OCI-M1 (cell line): ENCODE results near the gene LGALS1.
"Not testable (repeated sequence)": the region's sequence is repeated elsewhere in the genome, so short reads cannot be mapped to it uniquely, and the experiment has no call there.

Experiments
- DNase-seq: peaks from one replicate; lab custom pipeline; 2025; lab: John Stamatoyannopoulos, UW

LGALS1 gene

DNA sequence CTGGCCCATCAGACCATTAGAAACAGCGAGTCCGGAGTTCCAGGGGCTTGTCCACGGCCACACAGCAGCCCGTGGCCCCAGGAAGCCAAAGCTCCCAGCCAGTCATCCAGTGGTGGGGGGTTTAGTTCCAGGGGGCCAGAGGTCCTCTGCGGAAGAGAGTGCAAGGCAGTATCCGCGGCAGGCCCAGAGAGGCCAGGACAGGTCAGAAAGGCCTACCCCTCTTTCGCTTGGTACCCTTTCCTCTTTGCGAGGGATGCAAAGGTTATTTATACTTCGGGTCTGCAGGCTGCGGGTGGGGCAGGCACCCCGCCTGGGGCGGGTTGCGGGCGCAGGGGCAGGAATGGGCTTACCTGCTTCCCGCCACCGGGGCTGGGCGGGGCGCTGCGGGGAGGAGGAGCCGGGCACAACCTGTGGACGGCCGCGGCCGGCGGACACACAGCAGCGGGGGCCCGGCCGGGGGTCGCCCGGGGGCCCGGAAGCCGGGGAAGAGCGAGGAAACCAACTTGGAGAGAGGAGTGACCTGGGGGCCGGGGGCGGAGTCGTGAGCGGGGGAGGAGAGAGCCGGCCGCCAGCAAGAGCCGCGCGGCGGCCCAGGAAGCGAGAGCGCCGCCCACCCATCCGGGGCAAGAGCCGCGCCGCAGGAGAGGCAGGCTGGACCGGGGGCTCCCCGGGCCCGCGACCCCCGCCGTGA, 36.2 kb upstream of the LGALS1 start, which contains the start of gene SH3BP1:
SH3BP1 (plus strand) TSS at position 600 of the 691 bp plus-strand sequence. CDS start 119 bp downstream, outside the sequence.
- peak; percentile 39 for DNase-seq

DNA sequence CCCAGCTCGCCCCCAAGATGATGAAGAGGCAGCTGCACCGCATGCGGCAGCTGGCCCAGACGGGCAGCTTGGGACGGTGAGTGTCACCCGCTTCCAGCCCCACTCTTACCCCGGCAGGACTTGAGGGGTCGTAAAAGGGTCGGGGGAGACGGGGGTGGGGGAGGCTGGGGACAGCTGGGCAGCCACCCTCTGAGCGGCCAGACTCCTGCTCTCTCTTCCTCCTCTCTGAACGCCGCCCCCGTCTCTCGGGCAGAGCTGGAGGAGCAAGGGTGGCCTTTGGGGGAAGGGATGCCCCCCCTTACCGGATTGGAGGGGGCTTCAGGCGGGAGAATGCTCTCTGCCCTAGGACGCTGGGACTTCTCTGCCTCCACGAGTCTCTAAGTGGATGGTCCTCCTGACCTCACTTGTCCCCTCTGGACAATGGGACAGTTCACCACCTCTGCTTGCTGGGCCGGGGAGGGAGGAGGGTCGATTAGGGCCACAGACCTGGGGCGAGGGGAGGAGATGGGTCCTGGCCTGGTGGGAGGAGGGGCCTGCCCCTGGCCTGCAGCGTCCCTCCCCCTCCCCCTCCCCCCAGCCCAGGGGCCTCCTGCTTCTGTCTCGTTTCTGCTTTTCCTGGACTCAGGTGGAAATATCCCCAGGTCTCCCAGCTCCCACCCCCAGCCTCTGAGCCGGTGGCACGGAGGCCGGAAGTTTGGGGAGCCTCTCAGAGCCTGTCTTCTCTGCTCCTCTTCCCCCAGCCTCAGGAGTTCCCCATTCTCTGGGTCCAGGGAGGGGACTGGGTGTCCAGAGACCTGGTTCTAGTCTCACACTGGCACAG, 35.5 kb upstream of the LGALS1 start:
- DNase-seq, result peak; percentile 42

DNA sequence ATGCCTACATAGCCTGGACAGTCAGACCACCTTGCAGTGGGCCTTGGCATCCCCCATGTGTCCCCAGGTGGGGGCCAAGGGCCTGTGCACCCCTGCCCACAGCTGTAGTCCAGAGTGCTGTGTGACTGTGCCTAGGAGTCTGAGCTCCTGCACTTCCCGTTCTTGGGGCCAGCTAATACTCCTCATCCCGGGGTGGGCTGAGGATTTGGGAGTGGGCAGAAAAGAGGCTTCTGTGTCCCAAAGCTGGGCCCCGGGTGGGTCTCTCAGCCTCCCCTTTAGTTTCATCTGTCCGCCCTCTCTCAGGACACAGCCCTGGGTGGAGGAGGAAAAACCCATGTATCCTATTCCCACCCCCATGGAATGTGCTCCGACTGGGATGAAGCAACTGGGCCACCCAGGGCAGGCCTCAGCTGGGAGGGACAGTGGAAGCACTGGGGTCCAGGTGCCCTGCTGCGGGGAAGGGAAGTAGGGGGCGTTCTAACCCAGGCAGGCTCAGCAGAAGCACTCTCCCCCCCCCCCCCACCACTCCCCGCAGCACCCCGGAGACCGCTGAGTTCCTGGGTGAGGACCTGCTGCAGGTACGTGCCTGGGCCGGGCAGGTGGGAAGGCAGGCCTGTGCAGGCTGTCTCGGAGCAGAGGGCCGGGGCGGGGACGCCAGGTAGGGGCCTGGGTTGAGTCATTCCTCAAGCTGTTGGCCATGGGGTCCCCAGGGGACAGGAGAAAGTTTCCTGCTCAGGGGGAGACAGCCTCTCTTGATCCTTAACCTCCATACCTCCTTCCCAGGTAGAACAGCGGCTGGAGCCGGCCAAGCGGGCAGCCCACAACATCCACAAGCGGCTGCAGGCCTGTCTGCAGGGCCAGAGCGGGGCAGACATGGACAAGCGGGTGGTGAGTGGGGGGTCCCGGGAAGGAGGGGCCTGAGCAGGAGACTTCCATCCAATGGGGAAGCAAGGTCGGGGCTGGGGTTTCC, 34.6 kb upstream of the LGALS1 start:
- DNase-seq, result no peak

DNA sequence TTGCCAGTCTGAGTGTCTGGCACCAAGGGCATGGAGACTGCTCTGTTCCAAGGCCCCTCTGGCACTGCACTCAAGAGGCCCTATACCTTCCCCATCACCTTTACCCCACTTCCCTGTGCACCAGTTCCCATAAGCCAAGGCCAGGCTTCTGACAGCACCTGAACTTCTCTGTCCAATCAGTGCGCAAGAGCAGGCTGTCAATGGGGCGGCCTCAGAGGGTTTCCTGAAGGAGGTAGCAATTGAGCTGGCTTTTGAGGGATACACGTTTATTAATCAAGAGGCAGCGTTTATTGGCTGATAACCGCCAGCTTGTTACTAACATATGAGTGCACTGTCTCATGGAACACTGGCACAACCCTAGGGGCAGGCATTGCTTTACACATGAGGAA, 33.9 kb upstream of the LGALS1 start:
- DNase-seq, result no peak

DNA sequence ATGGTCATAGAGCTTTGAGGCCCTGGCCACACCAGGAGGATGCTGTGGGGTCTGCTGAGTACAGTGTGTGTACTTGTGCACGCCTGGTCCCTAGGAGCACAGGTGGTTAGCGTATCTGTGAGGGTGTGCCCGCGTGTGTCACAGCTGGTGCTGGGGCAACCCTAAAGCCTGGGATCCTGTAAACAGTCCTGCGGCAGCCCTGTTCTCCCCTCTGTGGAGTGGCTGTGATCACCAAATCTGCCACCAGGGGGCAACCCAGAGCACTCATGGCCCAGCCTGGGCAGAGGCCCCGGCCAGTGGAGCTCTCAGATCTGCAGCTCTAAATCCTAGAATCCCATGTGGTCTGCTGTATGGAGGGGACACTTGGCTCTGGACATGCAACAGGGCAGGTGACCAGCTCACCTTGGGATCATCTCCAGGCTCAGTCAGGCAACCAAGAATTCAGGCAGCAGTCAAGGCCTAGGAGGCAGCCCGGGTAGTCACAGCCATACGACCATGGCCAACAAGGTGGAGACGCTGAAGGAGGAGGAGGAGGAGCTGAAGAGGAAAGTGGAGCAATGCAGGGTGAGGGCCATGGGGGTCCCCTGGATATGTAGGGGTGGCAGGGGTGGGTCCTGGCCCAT, 32.1 kb upstream of the LGALS1 start:
- peak; percentile 87 for DNase-seq

DNA sequence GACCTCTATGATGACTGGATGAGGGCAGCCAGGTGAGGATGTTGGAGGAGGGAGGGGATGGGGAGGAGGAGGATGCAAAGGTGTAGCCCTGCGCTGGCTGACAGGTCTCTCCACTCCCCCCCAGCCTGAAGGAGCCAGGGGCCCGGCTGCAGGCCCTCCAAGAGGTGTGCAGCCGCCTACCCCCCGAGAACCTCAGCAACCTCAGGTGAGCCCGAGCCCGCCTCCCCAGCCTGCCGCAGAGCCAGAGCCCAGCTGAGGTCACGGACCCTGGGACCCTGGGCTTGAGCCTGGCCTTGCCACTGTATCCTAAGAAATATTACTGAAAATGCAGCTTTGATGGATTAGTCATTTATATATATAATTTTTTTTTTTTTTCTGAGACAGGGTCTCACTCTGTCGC, 28.1 kb upstream of the LGALS1 start:
- DNase-seq, result no peak

DNA sequence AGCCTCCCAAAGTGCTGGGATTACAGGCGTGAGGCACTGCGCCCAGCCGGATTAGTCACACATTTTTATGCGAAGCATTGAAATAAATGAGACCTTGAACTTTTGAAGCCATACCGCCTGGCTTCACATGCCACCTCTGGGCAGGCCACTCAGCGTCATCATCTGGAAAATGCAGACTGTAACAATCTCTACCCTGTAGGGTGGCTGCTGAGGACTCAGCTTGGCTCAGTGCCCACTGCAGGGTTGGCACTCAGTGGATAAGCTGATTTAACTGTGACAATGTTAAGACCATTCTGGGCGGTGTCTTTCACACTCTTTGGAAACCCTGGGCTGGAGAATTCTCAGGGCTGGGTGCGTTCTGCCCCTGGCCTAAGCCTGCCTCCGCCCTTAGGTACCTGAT, 27.5 kb upstream of the LGALS1 start:
- no peak for DNase-seq

DNA sequence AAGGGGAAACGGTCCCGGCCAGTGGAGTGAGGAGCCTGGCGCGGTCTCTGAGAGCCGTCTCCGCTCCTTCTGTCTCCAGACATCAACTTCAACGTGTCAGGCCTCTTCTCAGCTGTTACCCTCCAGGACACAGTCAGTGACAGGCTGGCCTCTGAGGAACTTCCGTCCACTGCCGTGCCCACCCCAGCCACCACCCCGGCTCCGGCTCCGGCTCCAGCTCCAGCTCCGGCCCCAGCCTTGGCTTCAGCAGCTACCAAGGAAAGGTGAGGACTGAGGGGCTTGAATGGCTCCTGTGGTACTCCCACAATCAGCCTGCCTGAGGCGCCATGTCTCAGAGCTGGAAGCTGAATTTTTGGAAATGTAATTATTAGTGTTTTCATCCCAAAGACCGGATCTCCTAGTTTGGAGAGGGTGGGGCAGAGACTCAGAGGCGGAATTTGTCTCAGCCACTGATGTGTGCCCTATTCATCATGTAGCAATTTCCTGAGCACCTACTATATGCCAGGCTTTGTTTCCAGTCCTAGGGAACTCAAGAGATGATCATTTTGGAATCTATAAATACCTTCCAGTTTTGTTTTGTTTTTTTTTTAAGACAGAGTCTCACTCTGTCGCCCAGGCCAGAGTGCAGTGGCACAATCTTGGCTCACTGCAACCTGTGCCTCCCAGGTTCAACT, 24.8 kb upstream of the LGALS1 start:
- no peak for DNase-seq

DNA sequence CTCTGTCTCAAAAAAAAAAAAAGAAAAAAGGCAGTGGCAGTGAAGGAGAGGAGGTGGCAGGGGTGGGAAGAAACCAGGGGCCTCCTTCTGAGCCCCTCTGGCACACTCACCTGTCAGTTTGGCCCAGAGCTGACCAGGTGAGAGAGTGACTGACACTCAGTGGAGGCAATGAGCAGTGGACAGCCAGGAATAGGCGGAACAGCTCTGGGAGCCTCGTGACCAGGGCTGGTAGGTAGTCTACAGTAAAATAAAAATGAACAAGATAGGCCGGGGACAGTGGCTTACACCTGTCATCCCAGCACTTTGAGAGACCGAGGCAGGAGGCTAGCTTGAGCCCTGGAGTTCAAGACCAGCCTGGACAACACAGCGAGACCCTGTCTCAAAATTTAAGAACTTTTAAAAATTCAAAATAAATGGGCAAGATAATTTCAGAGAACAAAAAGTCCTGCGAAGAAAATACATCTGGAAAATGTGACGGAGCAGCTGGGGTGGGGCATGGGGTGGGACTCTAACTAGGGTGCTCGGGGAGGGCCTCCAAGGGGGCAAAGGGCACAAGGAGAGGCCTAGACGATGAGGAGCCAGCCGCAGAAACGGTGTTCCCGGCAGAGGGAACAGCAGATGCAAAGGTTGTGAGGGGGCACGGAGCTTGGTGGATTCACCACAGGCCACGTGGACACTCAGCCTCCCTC, 20.7 kb upstream of the LGALS1 start:
- DNase-seq, result no peak

DNA sequence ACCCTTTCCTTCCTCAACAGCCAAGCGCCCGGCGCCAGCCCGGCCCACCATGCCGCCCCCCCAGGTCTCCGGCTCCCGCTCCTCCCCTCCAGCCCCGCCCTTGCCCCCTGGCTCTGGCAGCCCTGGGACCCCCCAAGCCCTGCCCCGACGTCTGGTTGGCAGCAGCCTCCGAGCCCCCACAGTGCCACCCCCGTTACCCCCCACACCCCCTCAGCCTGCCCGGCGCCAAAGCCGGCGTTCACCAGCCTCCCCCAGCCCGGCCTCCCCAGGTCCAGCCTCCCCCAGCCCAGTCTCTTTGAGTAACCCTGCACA, 20.2 kb upstream of the LGALS1 start:
- no peak for DNase-seq

DNA sequence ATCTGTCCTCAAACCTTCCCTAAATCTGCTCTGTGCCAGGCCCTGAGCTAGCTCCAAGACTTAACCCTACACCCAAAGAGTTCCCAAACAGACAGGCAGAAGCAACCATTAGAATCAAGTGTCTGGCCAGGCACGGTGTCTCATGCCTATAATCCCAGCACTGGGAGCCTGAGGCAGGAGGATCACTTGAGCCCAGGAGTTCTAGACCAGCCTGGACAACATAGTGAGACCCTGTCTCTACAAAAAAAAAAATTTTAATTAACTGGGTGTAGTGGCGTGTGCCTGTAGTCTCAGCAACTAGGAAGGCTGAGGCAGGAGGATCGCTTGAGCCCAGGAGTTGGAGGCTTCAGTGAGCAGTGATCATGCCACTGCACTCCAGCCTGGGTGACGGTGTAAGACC, 18.9 kb upstream of the LGALS1 start:
- not testable (repeated sequence) for DNase-seq

DNA sequence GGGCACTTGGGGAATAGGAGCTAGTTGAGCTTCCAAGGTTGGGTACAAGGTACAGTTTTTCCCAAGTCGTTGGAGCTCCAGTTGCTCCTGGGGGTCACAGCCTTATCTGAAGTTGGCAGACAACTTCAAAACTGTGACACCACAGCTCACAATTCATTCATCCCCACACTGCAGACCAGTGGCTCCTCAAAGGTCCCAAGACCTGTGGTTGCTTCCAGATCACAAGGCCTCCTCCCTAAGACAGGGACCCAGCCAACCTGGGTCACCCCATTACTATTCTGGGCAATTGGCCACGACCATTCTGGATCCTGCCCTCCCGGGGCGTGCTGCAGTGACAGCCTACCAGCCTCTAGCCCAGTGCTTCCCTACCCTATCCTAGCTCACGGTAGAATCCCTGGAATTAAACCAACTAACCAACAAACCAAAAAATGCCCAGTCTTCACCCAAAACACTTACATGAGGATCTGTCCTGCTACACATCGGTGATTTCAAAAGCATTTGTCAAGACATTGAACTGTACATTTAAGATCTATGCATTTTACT, 17.8 kb upstream of the LGALS1 start:
- peak; percentile 65 for DNase-seq

DNA sequence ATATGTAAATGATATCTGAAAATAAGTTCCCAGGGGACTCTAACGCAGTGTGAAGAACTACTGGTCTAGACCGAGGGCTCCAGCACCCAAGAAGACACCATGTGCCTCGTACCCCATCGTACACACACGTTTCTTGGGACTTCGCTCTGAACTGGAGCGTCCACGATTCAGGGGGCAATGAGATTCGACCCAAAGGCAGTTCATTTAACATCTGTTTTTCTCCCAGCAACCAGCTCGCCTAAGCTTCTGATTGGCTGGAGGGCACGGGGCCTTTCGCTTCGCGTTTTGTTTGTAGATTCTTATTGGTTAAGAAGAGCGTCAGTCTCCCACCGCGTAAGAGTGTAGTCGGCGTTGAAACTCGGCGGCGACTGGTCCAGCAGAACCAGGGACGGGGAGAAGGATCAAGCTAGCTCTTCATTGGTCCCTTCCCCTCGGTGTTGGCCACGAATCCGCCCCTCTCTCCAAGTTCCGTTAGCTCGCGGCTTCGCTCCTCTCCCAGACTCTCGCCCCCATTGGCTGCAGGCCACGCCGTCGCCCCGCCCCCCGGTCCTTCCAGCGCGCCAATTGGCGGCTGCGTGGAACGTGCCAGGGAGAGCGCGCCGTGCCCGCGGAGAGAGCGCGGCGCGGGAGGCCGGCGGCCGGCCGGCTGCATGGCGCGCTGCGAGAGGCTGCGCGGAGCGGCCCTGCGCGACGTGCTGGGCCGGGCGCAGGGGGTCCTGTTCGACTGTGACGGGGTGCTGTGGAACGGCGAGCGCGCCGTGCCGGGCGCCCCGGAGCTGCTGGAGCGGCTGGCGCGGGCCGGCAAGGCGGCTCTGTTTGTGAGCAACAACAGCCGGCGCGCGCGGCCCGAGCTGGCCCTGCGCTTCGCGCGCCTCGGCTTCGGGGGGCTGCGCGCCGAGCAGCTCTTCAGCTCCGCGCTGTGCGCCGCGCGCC, 17.0 kb upstream of the LGALS1 start, which contains the start of gene PDXP:
PDXP (plus strand) TSS at position 591 of the 933 bp plus-strand sequence; CDS start at position 651, 60 bp downstream.
- peak; percentile 99 for DNase-seq

DNA sequence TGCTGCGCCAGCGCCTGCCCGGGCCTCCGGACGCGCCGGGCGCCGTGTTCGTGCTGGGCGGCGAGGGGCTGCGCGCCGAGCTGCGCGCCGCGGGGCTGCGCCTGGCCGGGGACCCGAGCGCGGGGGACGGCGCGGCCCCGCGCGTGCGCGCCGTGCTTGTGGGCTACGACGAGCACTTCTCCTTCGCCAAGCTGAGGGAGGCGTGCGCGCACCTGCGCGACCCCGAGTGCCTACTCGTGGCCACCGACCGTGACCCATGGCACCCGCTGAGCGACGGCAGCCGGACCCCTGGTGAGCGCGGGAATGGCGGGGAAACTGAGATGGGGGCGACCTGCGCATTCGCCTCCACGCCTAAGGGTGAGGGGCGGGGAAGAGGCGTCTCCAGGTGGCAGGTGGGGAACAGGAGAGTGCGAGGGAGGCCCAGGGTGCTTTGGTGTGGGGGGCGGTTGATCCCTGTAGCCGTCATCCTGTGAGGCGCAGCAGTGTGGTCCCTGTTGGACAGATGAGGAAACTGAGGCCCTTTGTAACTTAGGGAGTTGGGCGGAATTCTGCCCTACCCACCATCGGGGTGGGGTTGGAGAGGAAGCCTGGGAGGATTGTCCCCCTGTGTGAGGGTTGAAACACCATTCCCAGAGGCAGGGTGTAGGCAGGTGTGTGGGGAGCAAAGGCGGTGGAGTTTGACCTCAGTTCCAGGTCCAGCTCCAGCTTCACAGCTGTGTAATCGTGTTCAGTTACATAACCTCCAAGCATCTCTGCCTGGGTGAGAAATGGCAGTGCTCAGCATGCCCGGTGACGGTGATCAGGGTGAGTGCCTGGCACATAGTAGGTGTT, 16.2 kb upstream of the LGALS1 start:
- DNase-seq, result no peak

DNA sequence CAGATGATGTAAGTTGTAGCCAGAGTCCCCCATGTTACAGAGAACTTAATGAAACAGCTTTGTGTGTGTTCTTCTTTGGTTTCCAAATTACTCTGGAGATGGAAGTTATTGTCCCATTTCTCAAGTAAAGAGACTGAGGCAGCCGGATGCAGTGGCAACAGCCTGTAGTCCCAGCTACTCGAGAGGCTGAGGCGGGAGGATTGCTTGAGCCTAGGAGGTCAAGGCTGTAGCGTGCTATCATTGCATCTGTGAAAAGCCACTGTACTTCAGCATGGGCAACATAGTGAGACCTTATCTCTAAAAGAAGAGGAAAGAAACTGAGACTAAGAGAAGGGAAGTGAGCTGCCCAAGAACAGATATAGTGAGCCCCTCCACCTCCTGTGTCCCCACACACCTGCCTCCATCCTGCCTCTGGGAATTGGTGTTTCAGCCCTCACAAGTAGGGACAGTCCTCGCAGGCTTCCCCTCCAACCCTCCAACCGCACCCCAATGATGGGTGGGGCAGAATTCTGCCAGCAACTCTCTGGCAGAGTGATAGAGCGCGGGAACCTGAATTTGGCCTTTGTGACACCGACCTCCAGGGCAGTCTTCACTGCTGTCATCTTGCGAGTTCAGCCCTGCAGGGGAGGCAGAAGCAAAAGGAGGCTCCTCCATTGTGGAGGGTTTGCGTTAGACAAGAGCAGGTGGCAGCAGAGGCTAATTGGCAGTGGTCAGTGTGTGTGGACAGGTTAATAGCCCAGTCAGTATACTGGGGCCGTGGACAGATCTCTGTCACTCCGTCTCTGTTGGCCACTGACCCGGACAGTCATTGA, 15.3 kb upstream of the LGALS1 start:
- DNase-seq, result peak; percentile 30

DNA sequence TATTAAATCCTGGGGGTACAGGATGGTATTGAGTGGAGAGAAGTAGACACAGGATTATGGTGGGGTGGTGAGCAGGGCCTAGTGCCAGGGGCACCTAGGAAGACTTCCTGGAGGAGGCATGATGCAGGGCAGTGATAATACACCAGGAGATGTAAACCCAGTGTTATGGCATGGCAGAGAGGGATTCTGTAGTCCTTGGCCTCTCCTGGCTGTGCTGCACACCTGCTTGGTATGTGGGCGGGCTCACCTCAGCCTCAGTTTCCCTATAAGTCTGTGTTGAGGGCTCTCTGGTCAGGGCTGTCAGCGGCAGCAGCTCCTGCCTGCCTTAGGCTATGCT, 14.8 kb upstream of the LGALS1 start:
- DNase-seq, result no peak

DNA sequence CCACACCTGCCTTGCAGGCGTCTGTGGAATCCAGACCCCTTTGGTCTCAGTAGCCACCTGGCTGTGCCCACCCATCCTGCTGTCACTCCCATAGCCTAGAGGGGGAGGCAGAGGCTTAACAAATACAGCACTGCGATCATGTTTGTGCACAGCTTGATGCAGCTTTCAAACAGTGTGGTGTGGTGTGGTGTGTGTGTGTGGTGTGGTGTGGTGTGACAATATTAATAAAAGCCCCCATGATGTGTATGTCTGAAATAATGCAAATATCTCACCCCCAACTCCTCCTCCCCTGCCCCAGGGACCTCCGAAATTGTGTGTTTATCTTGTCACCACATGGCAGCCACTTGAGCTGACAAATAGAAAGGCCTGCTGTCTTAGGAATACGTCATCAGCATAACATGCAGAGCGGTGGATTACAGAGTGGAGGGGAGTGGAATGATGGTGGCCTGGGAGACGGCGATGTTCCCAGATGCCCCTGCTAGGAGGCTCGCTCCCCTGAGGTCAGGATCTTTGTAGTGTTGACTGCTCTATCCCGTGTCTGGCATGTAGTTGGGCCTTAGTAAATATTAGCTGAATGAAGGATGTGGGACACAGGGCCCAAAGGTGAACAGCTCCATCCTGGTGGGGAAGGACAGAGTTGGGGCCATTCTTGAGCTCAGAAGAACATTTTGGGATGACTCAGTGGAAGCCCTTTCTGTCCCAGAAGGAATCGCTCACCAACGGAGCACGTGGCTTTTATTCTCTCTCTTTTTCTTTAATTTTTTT, 14.1 kb upstream of the LGALS1 start:
- peak; percentile 39 for DNase-seq
